Measurements from ENCODE around the gene DGKI.

The DGKI gene

GRCh38 chr7:137753948-137754851 lies 92.6 kb downstream of the DGKI start:
- TF ChIP-seq SUZ12 (IDR thresholded peaks at IDR 0.05; ENCODE audit: extremely low read depth, insufficient read depth, insufficient read length), result no peak
- TF ChIP-seq YY1 (IDR thresholded peaks at IDR 0.05; ENCODE audit: insufficient read depth, insufficient read length), result no peak
- no peak for TF ChIP-seq ZNF274 (IDR thresholded peaks at IDR 0.05; ENCODE audit: low read depth, low read length)

DNA sequence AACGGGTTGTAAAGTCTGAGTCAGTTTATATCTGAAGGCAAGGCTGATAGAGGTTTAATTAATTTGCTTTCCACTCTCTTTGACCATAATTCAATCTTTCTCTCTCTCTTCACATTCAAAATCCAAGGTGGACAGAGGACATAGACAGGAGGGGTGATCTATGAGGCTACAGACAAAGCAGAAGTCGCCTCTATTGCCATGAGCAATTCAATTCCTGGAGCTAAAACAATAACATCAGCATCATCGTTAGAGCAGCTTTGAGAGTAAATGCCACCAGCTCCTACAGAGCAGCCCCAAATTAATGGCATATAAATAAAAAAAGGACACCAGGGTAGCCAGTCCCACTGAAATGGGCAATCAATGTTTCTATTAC lies 93.2 kb downstream of the DGKI start:
- Histone ChIP-seq H3K4me3 (ENCODE audit: insufficient read length, low read depth) (no peak overlapping the region), H3K9me3 (ENCODE audit: insufficient read depth, low read length) (no peaks in the 10 kb centered on the region), H3K9ac (ENCODE audit: insufficient read length, low read depth) (no peak overlapping the region), H3K36me3 (ENCODE audit: insufficient read depth, insufficient read length, low read length) (no peaks in the 10 kb centered on the region), H3K27me3 (ENCODE audit: insufficient read depth, insufficient read length) (no peaks in the 10 kb centered on the region), H3K4me1 (ENCODE audit: insufficient read depth, insufficient read length) (no peaks in the 10 kb centered on the region)
- DNase-seq (ENCODE audit: low read depth, low spot score), result no peak
- no peak for TF ChIP-seq YY1 (IDR thresholded peaks at IDR 0.05; ENCODE audit: insufficient read depth, insufficient read length)
- TF ChIP-seq SUZ12 (IDR thresholded peaks at IDR 0.05; ENCODE audit: extremely low read depth, insufficient read depth, insufficient read length), result no peak
- no peak for TF ChIP-seq ZNF274 (IDR thresholded peaks at IDR 0.05; ENCODE audit: low read depth, low read length)

More at GRCh38 chr7:137753948-137754851, 92.6 kb downstream of the DGKI start:
- no peaks in the 10 kb centered on the region for H3K36me3 ChIP-seq (ENCODE audit: insufficient read depth, insufficient read length, low read length)
- no peaks in the 10 kb centered on the region for H3K9me3 ChIP-seq (ENCODE audit: insufficient read depth, low read length)
- DNase-seq (ENCODE audit: low read depth, low spot score), result no peak
- H3K27me3 ChIP-seq (ENCODE audit: insufficient read depth, insufficient read length), result no peaks in the 10 kb centered on the region
- H3K4me1 ChIP-seq (ENCODE audit: insufficient read depth, insufficient read length), result no peaks in the 10 kb centered on the region
- H3K9ac ChIP-seq (ENCODE audit: insufficient read length, low read depth), result peak overlapping the region; percentile 12
- H3K4me3 ChIP-seq (ENCODE audit: insufficient read length, low read depth), result no peak overlapping the region

GRCh38 chr7:137753067-137753466 lies 93.7 kb downstream of the DGKI start:
- TF ChIP-seq ZNF274 (IDR thresholded peaks at IDR 0.05; ENCODE audit: low read depth, low read length) (no peak), YY1 (IDR thresholded peaks at IDR 0.05; ENCODE audit: insufficient read depth, insufficient read length) (no peak), SUZ12 (IDR thresholded peaks at IDR 0.05; ENCODE audit: extremely low read depth, insufficient read depth, insufficient read length) (no peak)

DNA sequence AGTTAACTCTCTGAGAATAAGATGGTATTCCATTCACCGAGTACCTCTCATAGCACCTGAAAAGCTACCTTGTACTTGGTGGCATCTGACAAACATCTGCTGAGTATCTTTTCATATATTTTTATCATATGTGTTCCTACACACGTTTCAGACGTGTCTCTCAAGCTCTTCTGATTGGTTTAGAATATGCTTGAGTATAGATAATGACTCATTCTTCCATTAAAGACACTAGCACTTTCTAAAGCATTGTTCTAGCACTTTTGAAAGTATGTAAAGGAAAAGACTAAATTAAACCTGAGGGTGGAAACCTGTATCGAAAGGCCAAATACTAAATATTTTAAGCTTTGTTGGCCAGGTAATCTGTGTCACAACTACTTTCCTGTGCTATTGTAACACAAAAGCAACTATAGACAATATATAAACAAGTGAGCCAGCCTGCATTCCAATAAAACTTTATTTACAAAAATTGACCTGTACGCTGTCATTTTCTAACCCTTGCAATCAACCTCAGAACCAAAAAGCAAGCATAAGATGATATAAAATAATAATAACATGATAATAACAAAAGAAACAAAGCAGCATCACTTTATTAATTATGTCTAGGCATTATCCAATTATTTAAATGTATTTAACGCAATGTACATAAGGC lies 95.3 kb downstream of the DGKI start:
- Histone ChIP-seq H3K36me3 (ENCODE audit: insufficient read depth, insufficient read length, low read length) (no peaks in the 10 kb centered on the region), H3K4me1 (ENCODE audit: insufficient read depth, insufficient read length) (no peaks in the 10 kb centered on the region), H3K9ac (ENCODE audit: insufficient read length, low read depth) (no peak overlapping the region), H3K4me3 (ENCODE audit: insufficient read length, low read depth) (no peak overlapping the region), H3K9me3 (ENCODE audit: insufficient read depth, low read length) (no peaks in the 10 kb centered on the region; the same call in 1 of the 2 replicates), H3K27me3 (ENCODE audit: insufficient read depth, insufficient read length) (no peaks in the 10 kb centered on the region)
- TF ChIP-seq ZNF274 (IDR thresholded peaks at IDR 0.05; ENCODE audit: low read depth, low read length), result no peak
- TF ChIP-seq YY1 (IDR thresholded peaks at IDR 0.05; ENCODE audit: insufficient read depth, insufficient read length), result no peak
- no peak for TF ChIP-seq SUZ12 (IDR thresholded peaks at IDR 0.05; ENCODE audit: extremely low read depth, insufficient read depth, insufficient read length)
- DNase-seq (ENCODE audit: low read depth, low spot score), result no peak

More at GRCh38 chr7:137753067-137753466, 93.7 kb downstream of the DGKI start:
- Histone ChIP-seq H3K4me1 (ENCODE audit: insufficient read depth, insufficient read length) (no peaks in the 10 kb centered on the region), H3K36me3 (ENCODE audit: insufficient read depth, insufficient read length, low read length) (no peaks in the 10 kb centered on the region), H3K4me3 (ENCODE audit: insufficient read length, low read depth) (no peak overlapping the region), H3K27me3 (ENCODE audit: insufficient read depth, insufficient read length) (no peaks in the 10 kb centered on the region), H3K9ac (ENCODE audit: insufficient read length, low read depth) (no peak overlapping the region), H3K9me3 (ENCODE audit: insufficient read depth, low read length) (no peaks in the 10 kb centered on the region)
- no peak for DNase-seq (ENCODE audit: low read depth, low spot score)

GRCh38 chr7:137747359-137748031 lies 99.3 kb downstream of the DGKI start:
- Histone ChIP-seq H3K4me3 (ENCODE audit: insufficient read length, low read depth) (no peak overlapping the region), H3K36me3 (ENCODE audit: insufficient read depth, insufficient read length, low read length) (no peaks in the 10 kb centered on the region), H3K4me1 (ENCODE audit: insufficient read depth, insufficient read length) (no peaks in the 10 kb centered on the region), H3K9ac (ENCODE audit: insufficient read length, low read depth) (no peak overlapping the region), H3K9me3 (ENCODE audit: insufficient read depth, low read length) (peaks cover 17% of the 10 kb centered on the region), H3K27me3 (ENCODE audit: insufficient read depth, insufficient read length) (no peaks in the 10 kb centered on the region)
- peak; percentile 80 for DNase-seq (ENCODE audit: low read depth, low spot score)
- TF ChIP-seq YY1 (IDR thresholded peaks at IDR 0.05; ENCODE audit: insufficient read depth, insufficient read length) (no peak), ZNF274 (IDR thresholded peaks at IDR 0.05; ENCODE audit: low read depth, low read length) (no peak)

DNA sequence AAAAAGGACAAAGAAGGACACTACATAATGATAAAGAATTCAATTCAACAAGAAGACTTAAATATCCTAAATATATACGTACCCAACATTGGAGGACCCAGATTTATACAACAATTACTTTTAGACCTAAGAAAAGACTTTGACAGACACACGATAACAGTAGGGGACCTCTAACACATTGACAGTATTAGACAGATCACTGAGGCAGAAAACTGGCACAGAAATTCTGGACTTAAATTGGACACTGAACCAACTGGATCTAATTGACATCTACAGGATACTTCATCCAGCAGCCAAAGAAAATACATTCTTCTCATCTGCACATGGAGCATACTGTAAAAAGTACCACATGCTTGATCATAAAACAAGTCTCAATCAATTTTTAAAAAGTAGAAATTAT lies 103.8 kb downstream of the DGKI start:
- no peaks in the 10 kb centered on the region for H3K36me3 ChIP-seq (ENCODE audit: insufficient read depth, insufficient read length, low read length)
- H3K4me1 ChIP-seq (ENCODE audit: insufficient read depth, insufficient read length), result no peaks in the 10 kb centered on the region
- no peak overlapping the region for H3K9ac ChIP-seq (ENCODE audit: insufficient read length, low read depth)
- no peaks in the 10 kb centered on the region for H3K27me3 ChIP-seq (ENCODE audit: insufficient read depth, insufficient read length)
- DNase-seq (ENCODE audit: low read depth, low spot score), result no peak
- peaks cover 17% of the 10 kb centered on the region for H3K9me3 ChIP-seq (ENCODE audit: insufficient read depth, low read length)
- H3K4me3 ChIP-seq (ENCODE audit: insufficient read length, low read depth), result no peak overlapping the region
- TF ChIP-seq YY1 (IDR thresholded peaks at IDR 0.05; ENCODE audit: insufficient read depth, insufficient read length), result no peak
- no peak for TF ChIP-seq SUZ12 (IDR thresholded peaks at IDR 0.05; ENCODE audit: extremely low read depth, insufficient read depth, insufficient read length)
- no peak for TF ChIP-seq ZNF274 (IDR thresholded peaks at IDR 0.05; ENCODE audit: low read depth, low read length)

DNA sequence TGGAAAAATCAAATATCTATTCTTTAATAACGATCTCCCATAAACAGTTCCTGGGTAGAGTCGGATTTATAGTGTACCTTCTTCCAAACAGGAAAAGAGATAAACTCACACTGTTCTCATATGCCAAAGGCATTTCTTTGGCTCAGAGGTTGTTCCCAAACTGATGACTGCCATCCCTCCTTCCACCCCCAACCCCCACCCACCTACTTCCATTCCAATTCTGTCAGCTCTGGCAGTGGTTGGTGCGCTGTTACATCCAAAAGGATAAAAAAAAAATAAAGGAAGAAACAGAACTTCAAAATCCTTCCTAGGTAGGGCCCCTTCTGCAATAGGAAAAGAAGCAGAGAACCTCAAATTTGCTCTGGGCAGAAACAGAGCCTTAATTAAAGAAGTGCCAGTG lies 104.7 kb downstream of the DGKI start:
- no peak for DNase-seq (ENCODE audit: low read depth, low spot score)
- Histone ChIP-seq H3K9me3 (ENCODE audit: insufficient read depth, low read length) (peaks cover 17% of the 10 kb centered on the region), H3K9ac (ENCODE audit: insufficient read length, low read depth) (no peak overlapping the region), H3K36me3 (ENCODE audit: insufficient read depth, insufficient read length, low read length) (no peaks in the 10 kb centered on the region), H3K4me1 (ENCODE audit: insufficient read depth, insufficient read length) (no peaks in the 10 kb centered on the region), H3K27me3 (ENCODE audit: insufficient read depth, insufficient read length) (no peaks in the 10 kb centered on the region), H3K4me3 (ENCODE audit: insufficient read length, low read depth) (no peak overlapping the region)
- TF ChIP-seq SUZ12 (IDR thresholded peaks at IDR 0.05; ENCODE audit: extremely low read depth, insufficient read depth, insufficient read length), result no peak
- no peak for TF ChIP-seq YY1 (IDR thresholded peaks at IDR 0.05; ENCODE audit: insufficient read depth, insufficient read length)
- TF ChIP-seq ZNF274 (IDR thresholded peaks at IDR 0.05; ENCODE audit: low read depth, low read length), result no peak

Data from NT2/D1 (cell line).